GM18868 (cell line): ENCODE measurements around the gene TMEM86A.

Experiments
- ATAC-seq: cut with Tn5 transposase; IDR thresholded peaks from one replicate; pipeline ENCODE4 v1.9.1; 2021; ENCODE audit warnings: mild to moderate bottlenecking, moderate library complexity; ENCODE audit not compliant: unreplicated experiment

TMEM86A gene

DNA sequence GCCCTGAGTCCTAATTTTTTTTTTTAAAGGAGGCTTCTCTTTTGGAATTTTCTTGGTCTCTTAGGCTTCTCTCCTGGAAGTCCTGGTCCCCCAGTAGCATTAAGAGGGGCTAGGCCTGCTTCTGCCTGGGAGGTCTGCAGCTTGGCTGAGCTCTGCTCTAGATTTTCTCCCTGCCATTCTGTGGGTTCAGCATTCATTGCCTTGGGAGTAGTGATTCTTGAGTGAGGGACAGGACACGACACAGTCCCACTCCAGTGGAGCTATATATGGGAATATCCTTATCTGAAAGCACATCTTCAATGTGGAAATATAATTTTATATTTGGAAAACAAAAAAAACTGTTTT is 23.7 kb downstream of the TMEM86A start:
- peak; percentile 22 for ATAC-seq

DNA sequence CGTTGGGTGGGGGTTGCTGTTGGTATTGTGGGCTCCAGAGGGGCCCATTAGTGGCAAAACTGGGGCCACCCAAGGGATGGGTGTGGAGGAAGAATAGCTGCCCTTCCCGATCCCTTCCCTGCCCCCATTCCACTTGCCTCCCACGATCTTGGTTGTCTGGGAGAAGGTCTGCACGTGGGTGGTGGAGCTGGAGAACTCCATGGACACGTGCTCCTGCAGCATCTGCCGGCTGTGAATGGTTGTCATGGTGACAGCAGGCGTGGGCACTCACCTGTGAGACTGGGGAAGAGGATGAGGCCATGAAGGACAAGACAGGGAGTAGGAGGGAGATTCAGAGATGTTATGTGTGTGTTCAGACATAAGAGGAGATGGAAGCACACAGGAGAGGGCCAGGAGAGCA is 25.4 kb downstream of the TMEM86A start:
- ATAC-seq = no peak

DNA sequence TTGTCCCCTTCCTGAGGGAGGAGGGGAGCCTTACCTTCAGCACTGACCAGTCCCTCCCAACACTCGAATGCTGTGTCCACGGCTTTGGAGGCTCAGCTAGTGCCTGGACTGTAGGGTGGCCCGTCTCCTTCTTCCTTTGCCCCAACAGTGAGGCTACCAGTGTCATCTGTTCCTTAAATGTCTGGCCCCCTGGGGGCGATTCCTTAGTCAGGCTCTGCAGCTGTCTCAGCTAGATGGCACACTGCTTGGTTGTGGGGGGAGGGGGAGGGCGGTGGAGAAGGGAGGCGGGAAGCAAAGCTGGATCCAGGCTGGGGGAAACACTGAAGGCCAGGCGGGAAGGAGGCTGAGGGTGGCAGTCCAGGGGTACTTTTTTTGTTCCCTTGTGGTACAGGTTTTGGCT is 27.5 kb downstream of the TMEM86A start, which contains the start of gene IGSF22:
Gene IGSF22 (minus strand): TSS at position 149 of the 400 bp plus-strand sequence. CDS start 1,952 bp downstream, outside the sequence.
- no peak for ATAC-seq

DNA sequence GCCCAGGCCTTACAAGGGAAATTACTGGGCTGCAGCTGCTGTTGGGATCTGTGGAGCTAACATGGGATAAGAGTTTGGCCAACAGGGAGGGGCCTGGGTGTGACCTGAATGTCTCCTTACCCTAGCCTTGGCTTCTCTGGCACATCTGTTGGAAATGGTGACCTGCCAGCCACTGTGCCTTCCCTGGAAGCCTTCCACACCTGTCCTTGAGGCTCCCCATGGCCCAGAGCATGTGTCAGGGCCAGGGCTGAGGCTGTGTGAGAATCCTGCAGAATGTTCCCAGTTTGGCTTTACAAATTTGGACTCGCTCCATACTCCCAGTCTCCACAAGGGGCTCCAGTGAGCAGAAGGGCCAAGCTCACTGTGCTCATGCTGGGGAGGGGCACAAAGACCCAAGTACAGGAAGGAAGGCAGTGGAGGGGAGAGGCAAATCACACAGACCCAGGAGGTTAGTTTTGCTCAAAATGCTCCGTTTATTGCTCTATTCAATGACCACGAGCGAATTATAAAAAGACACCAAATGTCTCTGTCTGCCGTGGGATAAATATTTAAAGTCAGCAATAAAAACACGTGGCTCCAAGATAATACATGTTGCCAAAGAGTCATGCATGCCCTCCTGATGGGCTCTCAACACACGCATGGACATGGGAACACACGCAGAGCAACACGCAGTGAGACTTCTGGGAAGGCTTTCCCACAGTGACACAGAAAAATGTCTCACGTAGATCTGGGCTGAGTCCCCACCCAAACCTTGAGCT is 29.1 kb downstream of the TMEM86A start:
- peak; percentile 65 for ATAC-seq

DNA sequence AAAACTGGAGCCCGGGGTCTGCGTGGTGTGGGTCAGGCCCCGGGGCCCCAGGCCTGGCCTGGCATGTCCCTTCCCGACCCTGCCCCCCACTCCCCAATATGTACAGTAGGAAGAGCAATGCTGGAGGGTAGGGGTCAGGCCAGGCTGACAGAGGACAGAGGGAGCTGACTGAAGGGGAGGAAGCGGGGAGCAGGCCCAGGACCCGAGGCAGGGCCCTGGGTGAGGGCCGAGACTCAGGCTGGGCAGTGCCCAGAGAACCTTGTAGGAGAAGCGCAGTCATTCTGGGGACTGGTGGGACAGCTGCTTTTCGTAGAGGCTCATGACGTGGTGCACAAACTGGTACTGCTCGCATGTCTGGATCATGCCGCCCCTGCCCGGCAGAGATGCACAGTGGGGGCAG is 30.1 kb downstream of the TMEM86A start:
- no peak for ATAC-seq

DNA sequence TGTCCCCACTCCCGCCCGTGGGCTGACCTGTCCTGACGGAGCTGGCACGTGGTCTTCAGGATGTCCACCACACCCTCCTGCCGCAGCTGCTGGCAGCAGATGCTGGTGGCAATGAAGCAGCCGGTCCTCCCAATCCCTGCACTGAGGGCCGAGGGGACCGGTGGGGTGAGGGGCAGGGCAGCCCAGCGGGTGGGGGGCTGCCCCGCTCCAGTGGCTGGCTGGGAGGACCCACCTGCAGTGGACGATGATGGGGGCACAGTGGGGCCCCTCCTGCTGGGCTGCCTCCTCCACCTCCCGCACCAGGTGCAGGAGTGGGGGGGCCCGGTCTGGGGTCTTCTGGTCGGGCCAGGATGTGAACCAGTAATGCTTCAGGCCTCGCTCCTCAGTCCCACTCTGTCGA is 30.8 kb downstream of the TMEM86A start:
- ATAC-seq = no peak

DNA sequence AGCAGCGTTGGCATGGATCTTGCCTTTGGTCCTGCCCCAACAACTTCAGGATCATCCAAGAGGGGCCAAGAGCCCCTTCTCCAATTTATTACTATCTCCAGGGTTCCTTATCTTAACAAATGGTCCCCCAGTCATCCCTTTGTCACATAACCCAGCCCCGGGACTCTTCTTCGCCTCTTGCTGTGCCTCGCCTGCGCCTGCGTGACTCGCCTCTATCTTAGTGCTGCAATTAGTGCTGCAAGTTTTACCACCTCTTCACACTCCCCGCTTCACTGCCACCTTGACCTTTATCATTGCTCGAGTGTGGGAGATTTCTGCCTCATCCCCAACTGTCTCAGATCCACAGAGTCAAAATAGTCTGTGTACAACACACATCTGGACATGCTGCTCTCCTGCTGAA is 31.4 kb downstream of the TMEM86A start:
- ATAC-seq = no peak

DNA sequence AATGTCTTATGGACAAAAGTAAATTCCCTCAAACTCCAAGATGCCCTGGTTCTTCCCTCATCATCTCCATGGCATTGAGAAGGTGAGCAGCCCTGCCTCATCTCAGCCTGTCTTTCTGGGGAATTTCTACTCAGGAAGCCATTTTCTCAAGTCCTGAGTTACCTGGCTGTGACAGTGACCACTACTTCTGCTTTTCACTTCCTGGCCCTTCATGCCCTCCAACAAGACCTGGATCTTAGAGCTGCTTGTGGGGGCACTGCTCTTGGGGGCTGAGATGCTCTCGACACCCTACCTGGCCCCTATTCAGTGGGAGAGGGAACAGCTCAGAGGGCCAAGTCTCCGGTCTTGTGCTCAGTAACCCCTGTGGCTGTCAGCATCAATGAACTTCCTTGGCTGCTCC is 32.9 kb downstream of the TMEM86A start:
- ATAC-seq = peak; percentile 18

DNA sequence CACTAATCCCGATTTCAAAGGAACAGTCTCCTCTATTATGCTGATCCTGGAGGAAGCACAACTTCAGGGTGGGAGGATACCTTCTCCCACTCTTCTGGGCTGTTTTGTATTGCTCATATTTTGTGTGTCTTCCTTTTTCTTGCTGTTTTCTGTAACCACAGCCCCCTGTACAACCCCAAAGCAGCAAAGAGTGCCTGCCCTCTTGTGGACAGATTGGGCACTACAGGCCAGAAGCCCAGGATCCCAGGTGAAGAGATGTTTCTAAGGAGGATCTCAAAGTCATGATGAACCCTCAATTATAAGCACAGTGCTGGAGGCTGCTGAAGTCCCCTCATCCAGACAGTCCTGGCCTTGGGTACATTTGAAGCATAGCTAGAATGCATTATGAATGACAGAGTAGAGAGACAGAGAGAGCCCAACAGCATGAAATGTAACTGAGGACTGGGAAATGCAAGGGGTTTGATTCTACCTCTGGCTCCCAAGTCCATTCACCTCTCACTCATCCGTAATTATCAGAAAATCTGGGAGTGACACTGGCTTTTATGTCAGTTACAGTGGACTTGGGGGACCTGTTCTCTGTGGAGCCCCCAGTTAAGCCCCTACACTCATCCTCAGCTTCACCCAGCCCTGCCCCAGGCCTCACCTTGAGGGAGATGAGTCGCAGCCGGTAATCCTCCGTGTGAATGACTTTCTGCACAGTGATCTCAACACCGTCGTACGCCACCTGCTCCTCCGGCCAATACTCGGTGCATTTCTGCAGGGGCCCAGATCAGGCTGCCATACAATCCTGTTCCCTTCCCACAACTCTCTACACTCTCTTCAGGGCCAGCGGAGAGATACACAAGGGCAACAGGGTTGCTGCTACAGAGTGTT is 33.6 kb downstream of the TMEM86A start:
- peak; percentile 62 for ATAC-seq

DNA sequence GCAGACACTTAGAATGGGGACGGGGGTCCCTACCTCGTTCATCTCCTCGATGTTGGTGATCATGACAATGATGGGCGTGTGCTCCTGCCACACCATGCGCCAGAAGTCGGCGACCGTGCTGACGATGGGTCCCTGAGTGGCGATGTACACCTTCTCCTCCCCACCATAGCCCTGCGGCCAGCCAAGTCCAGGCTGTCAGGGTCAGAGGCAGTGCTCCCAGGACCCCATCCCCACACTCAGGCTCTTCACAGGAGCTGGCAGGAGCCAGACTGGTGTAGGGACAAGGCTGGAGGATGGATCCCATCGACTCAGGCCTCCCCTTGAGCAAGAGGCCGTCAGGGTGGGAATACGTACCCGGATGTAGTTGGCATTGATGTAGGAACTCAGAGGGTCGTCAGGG is 34.6 kb downstream of the TMEM86A start:
- ATAC-seq = no peak

DNA sequence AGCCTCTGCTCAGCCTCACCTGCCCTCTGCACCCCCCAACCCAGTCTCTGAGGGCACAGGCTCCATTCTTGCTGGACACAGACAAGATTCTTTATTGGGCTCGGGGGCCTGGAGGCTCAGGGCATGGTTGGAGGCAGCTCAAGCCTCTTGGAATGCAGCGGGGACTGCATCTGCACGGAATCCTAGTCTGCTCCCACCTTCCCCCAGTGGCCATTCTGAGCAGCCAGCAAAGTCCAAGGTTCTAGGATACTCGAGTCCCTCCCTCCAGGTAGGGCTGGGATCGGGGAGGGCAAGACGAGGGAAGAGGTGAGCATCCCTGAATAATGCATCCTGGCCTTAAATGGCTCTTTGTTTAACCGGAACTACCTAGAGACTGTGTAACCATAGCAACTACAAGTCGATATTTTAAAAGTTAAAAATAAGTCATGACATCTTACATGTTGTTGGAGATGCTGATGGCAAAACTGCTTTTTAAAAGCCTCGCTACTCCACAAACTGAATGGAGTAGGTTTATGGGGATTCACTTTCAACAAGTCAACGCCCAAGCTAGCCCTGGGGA is 38.1 kb downstream of the TMEM86A start:
- no peak for ATAC-seq

DNA sequence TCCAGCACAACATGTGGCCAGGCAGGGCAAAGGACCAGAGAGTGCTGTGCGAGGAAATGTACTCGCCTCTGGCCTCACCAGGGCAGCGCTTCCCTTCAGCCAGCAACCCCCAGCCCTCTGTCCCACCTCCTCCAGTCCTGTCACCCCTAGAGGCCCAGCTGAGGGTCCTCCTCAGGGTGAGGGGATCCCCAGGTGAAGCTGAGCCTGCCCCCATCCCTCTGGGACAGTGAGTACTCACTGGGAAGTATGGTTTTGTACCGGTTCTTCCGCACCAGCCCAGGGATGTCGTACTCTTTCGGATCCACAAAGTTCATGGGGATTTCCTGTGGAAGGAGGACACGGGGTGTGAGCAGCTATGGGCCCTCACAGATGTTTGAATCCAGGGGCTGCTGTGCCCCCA is 39.1 kb downstream of the TMEM86A start:
- ATAC-seq = no peak

DNA sequence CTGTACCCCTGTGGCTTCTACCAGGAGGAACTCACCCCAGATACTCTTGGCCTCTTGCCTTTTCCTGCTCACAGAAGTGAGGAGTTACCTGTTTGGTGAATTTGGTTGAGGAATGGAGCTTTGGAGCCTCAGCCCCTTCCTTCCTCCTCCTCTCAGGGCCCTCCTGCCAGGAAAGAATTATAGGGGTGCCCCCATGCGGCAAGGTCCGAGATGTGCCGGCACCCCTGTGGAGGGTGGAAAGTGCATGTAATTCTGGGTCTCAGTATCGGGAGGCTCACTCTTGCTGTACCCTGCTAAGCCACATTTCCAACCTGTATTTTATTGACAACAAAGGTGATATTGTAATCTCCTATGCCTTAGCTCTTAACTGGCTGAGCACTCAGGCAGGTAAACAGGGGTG is 41.1 kb downstream of the TMEM86A start:
- ATAC-seq = no peak

DNA sequence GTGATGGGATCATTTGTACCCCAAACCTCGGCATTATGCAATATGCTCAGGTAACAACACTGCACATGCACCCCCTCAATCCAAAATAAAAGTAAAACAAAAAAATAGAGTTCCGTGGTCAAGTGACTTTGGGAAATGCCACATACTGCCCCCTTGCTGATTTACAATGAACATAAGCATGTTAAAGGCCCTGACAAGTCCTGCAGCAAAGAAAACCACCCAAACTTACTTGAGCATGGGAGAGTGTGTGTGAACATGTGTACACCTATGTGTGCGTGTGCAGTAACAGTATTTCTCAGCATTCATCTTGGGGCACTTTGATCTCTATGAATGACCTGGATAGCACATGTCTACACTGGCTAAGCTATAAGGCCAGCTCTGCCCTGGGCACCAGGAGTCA is 43.2 kb downstream of the TMEM86A start:
- ATAC-seq = no peak

DNA sequence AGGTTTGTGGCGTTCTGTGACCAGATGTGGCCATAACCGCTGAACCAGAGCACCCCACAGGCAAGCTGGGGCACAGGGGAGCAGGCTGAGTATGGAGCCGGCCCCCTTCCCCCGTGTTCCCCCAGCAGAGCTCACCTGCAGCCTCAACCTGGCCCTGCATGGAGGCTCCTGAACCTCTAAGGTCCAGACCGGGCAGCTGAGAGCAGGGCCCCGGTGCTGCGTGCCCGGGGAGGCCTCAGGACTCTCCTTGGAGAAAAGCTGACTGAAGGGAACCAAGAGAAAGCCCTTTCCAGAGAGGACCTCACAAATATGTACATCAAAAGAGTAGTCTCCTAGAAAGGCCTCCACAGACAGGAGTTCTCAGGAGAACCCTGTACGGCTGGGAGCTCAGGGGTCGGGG is 44.8 kb downstream of the TMEM86A start:
- ATAC-seq = no peak

DNA sequence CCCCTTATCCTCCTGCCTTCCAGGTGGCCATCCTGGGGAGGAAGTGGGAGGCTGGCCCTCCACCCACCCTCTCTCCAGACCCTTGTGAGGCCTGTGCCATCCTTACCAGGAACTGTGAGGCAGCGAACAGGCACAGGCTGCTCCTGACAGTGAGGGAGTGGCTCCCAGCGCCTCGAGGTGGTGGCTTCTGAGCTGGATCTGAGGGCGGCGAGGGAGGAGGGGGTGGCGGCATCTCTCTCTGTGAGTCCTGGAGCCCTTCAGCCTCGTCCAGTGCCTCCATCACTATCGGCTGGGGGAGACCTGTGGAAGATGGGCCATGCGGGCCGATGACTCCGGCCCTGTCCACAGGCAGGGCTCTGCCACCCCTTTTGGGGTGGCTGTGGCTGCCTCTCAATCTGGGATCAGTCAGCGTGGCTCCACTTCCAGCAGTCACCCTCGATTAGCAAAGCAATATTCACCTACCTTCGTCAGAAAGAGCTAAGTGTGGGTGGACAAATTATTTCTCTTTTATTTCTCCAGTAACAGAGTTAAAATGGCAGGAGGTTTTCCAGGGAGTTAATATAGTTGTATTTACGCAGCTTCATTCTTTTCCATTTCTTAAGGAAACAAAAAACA is 45.4 kb downstream of the TMEM86A start:
- no peak for ATAC-seq

DNA sequence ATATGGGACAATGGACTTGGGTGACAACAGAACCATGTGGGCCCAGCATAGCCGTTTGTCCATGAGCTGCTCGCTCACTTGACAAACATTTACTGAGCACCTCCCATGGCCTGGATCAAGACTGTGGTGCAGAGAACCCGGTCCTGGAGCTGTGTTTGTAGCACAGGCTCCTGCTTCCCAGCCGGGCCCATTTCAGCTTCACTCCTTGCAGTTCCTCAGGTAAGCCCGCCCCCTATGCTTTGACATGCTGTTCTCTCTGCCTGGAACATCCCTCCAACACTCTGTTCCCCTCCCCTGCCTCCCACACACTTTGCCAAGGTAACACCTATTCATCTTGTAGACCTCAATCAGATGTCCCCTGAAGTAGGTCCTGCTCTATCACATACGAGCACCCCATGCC is 46.7 kb downstream of the TMEM86A start:
- ATAC-seq = no peak

DNA sequence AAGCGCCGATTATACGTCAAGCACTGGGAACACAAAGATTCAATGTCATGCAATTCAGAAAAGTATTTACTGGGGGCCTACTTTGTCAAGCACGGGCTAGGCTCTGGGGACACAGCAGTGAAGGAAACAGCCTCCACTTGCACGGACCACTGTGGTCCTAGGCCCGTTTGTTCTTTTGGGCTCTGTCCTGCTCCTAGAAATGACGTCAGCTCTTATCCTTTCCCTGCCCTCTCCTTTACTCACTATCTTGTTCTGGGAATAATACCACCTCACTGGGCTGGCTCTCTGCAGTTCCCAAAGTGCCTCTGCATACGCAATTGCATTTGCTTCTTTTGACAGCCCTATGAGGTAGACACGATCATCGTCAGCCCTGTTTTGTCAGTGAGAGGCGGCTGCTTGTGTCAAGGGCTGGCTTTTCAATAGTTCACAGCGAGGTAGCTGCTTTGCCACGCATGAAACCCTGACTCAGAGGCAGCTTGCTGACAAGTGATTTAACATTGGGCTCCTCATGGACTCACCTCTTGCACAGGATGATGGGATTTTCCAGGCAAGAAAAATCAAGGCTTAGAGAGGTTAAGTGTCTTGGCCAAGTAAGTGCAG is 50.3 kb downstream of the TMEM86A start:
- ATAC-seq = no peak

DNA sequence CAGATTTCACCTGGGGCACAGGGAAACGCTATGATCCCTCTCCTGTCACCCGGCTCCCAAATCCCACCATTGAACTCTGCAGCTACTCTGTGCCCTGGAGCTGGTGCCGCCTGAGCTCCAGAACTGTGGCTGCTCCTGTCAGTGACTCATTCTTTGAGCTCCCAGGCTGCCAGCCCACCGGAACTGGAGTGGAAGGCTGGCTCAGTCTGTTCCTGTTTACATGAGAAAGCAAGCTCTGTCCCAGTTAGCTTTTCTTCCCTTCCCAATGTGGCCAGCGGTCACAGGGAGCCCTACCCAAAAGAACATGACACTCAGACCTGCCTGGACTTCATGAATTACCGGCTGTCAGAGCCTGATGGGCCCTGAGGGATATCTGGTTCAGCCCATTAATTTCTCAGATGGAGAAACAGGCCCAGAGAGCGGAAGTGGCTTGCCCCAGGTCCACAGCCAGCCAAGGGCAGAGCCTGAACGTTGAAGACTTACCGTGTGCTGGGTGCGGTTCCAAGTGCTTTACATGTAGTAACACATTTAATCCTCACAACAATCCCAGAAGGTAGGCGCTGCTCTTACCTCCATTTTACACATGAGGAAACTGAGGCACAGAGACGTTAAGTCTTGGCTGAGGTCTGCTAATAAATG is 51.2 kb downstream of the TMEM86A start:
- no peak for ATAC-seq

DNA sequence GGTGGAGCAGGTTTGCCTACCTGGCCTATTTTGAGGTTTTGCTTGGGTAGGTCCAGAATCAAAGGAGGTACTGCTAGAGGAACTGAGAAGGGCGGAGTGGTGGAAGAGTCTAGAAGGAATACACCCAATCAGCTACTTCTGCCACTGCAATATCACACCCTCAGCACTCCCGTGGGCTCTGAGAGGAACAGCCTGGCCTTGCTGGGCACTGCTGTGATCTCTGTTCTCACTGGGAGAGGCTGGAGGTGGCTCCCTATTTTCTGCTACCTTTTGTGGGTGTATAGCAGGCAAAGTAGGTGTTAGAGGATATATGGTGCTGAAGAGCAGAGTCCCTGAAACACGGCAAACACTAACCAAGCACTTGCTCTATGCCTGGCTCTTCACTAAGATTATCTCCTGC is 52.4 kb downstream of the TMEM86A start:
- ATAC-seq = no peak

DNA sequence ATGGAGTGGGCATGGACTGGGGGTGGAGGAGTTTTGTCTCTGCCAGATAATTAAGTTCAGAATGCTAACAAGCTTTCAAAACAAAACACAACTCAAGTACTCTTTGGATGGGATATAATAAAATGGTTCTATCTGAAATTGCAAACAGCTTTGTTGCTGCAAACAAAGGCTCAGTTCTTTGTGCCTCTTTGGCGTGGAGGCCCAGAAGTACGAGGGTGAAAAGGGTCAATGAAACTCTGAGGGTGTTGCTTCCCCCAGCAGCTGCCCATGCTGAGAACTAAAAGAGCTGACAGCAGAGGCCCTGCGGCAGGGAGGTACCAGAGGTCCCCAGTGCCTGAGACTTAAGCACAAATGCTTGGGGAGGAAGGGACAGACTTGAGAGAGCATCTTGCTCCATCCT is 53.9 kb downstream of the TMEM86A start:
- no peak for ATAC-seq
